Measurements from ENCODE around the gene TNP2. TPM values are rescaled to one million over a fixed set of nuclear protein-coding genes. Genes with fewer than 3 reads are reported as not detected.

Gene TNP2
- total RNA-seq, 1 donor from 2014 or later = not detected

GRCh38 chr16:11248133-11248532 is 21.0 kb downstream of the TNP2 start:
- no peak overlapping the region for H3K4me3 Mint-ChIP-seq (ENCODE audit: unreplicated experiment)
- H3K36me3 Mint-ChIP-seq (ENCODE audit: low read depth, unreplicated experiment) = no peaks in the 10 kb centered on the region
- H3K27ac Mint-ChIP-seq (ENCODE audit: unreplicated experiment) = no peak overlapping the region
- no peaks in the 10 kb centered on the region for H3K9me3 Mint-ChIP-seq (ENCODE audit: unreplicated experiment)
- H3K4me1 Mint-ChIP-seq (ENCODE audit: unreplicated experiment) = no peaks in the 10 kb centered on the region
- peaks cover 3% of the 10 kb centered on the region for H3K27me3 Mint-ChIP-seq (ENCODE audit: unreplicated experiment)
- no peak for DNase-seq (ENCODE audit: low spot score)
- TF ChIP-seq CTCF (IDR thresholded peaks at IDR 0.05; ENCODE audit: unreplicated experiment) = no peak

GRCh38 chr16:11245988-11246387 is 23.1 kb downstream of the TNP2 start:
- H3K4me1 Mint-ChIP-seq (ENCODE audit: unreplicated experiment) = no peaks in the 10 kb centered on the region
- DNase-seq (ENCODE audit: low spot score) = no peak
- no peak overlapping the region for H3K4me3 Mint-ChIP-seq (ENCODE audit: unreplicated experiment)
- no peak overlapping the region for H3K27ac Mint-ChIP-seq (ENCODE audit: unreplicated experiment)
- no peaks in the 10 kb centered on the region for H3K36me3 Mint-ChIP-seq (ENCODE audit: low read depth, unreplicated experiment)
- no peaks in the 10 kb centered on the region for H3K9me3 Mint-ChIP-seq (ENCODE audit: unreplicated experiment)
- peaks cover 3% of the 10 kb centered on the region for H3K27me3 Mint-ChIP-seq (ENCODE audit: unreplicated experiment)
- TF ChIP-seq CTCF (IDR thresholded peaks at IDR 0.05; ENCODE audit: unreplicated experiment) = no peak

- no peaks in the 10 kb centered on the region for H3K9me3 Mint-ChIP-seq (ENCODE audit: unreplicated experiment)
- no peak overlapping the region for H3K27ac Mint-ChIP-seq (ENCODE audit: unreplicated experiment)
- H3K36me3 Mint-ChIP-seq (ENCODE audit: low read depth, unreplicated experiment) = no peaks in the 10 kb centered on the region
- DNase-seq (ENCODE audit: low spot score) = no peak
- peaks cover 2% of the 10 kb centered on the region for H3K27me3 Mint-ChIP-seq (ENCODE audit: unreplicated experiment)
- no peak overlapping the region for H3K4me3 Mint-ChIP-seq (ENCODE audit: unreplicated experiment)
- H3K4me1 Mint-ChIP-seq (ENCODE audit: unreplicated experiment) = no peaks in the 10 kb centered on the region
- TF ChIP-seq CTCF (IDR thresholded peaks at IDR 0.05; ENCODE audit: unreplicated experiment) = no peak
Measured at GRCh38 chr16:11245222-11245737, 23.8 kb downstream of the TNP2 start.

GRCh38 chr16:11242658-11243057 is 26.5 kb downstream of the TNP2 start:
- Mint-ChIP-seq H3K36me3 (ENCODE audit: low read depth, unreplicated experiment) (no peaks in the 10 kb centered on the region), H3K4me3 (ENCODE audit: unreplicated experiment) (no peak overlapping the region), H3K27me3 (ENCODE audit: unreplicated experiment) (peaks cover 1% of the 10 kb centered on the region), H3K9me3 (ENCODE audit: unreplicated experiment) (no peaks in the 10 kb centered on the region), H3K4me1 (ENCODE audit: unreplicated experiment) (no peaks in the 10 kb centered on the region), H3K27ac (ENCODE audit: unreplicated experiment) (no peak overlapping the region)
- DNase-seq (ENCODE audit: low spot score) = no peak
- no peak for TF ChIP-seq CTCF (IDR thresholded peaks at IDR 0.05; ENCODE audit: unreplicated experiment)

GRCh38 chr16:11241480-11242204 is 27.5 kb downstream of the TNP2 start:
- no peak for DNase-seq (ENCODE audit: low spot score)
- no peak overlapping the region for H3K4me3 Mint-ChIP-seq (ENCODE audit: unreplicated experiment)
- TF ChIP-seq CTCF (IDR thresholded peaks at IDR 0.05; ENCODE audit: unreplicated experiment) = no peak
- no peaks in the 10 kb centered on the region for H3K27me3 Mint-ChIP-seq (ENCODE audit: unreplicated experiment)
- H3K4me1 Mint-ChIP-seq (ENCODE audit: unreplicated experiment) = no peaks in the 10 kb centered on the region
- no peaks in the 10 kb centered on the region for H3K36me3 Mint-ChIP-seq (ENCODE audit: low read depth, unreplicated experiment)
- no peaks in the 10 kb centered on the region for H3K9me3 Mint-ChIP-seq (ENCODE audit: unreplicated experiment)
- no peak overlapping the region for H3K27ac Mint-ChIP-seq (ENCODE audit: unreplicated experiment)
